NCI-H187 (cell line): ENCODE results near the gene TNFAIP8L1.
A peak's percentile ranks its signal among the peaks of the same experiment; 100 is the strongest.

Experiments used
- DNase-seq, 2 experiments: peaks; one replicate each; lab custom pipeline; 2025; lab: John Stamatoyannopoulos, UW

TNFAIP8L1 gene

DNA sequence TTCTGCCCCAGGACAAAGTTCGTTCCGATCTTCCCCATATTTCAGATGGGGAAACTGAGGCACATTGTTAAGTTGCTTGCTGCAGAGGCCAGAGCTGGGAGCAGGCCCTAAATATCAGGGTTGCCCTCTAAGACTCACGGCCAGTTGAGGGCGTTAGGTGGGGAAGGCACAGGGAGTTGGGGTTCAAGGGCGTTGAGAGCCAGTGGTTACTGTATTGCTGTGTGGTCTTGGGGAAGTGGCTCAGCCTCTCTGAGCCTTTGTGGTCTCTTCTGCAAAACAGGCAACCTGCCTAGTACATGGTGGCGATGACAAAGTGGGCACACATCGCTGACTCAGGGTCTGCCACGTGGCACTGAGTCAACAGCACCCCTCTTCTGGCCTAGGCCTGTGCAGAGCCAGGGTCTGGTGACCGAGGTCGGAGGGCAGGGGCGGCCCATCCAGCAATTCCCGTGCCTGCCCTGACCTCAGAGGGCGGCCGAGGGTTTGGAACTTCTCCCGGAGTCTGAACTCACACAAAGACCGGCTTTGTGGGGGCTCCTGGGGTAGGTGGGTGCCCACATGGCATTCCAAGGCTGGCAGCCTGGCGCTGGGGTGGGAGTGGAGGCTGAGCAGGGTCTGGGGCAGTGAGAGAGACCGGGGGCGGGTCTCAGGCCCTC, 10.2 kb downstream of the TNFAIP8L1 start:
- DNase-seq: no peak

DNA sequence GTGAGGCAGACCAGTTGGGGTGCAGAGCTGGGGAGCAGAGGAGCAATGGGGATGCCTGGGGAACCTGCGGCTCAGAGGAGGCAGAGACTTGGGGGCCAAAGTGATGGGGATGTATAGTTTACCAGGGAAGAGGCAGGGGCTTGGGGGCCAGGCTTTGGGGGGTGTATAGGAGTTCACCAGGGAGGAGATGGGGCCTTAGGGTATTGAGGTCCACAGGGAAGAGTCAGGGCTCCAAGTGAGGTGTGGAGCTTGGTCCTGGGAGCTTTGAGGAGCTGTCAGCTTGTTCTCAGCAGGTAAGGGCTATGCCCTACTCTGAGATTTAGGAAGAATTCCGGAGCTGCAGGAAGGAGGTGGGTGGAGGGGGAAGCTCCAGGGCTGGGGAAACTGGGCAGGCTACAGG, 10.8 kb downstream of the TNFAIP8L1 start:
- no peak for DNase-seq

DNA sequence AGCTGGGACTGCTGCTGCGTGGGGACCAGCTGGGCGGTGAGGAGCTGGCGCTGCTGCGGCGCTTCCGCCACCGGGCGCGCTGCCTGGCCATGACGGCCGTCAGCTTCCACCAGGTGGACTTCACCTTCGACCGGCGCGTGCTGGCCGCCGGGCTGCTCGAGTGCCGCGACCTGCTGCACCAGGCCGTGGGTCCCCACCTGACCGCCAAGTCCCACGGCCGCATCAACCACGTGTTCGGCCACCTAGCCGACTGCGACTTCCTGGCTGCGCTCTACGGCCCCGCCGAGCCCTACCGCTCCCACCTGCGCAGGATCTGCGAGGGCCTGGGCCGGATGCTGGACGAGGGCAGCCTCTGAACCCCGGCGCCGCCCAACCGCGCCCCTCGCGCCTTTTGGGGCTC, 12.8 kb downstream of the TNFAIP8L1 start:
- no peak for DNase-seq

DNA sequence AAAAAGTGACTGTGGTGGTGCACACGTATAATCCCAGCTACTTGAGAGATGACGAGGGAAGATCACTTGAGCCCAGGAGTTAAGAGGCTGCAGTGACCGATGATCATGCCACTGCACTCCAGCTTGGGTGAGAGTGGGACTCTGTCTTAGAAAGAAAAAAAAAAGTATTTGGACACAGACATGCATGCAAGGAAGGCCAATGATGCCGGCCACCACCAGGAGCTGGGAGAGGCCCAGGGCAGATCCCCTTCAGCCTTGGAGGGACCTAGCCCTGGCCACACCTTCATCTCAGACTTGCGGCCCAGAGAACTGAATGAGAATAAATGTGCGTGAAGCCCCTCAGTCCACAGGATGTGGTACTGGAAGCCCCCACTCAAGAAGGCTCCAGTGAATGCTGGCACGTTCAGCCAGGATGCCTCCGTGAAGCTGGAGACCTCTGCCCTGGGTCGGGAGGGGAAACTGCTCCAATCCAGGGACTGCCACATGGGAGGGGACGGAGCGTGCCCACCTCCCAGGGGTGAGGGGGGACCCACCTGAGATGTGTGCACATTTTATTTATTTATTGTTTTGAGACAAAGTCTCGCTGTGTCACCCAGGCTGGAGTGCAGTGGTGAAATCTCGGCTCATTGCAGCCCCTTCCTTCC, 14.6 kb downstream of the TNFAIP8L1 start:
- no peak for DNase-seq

DNA sequence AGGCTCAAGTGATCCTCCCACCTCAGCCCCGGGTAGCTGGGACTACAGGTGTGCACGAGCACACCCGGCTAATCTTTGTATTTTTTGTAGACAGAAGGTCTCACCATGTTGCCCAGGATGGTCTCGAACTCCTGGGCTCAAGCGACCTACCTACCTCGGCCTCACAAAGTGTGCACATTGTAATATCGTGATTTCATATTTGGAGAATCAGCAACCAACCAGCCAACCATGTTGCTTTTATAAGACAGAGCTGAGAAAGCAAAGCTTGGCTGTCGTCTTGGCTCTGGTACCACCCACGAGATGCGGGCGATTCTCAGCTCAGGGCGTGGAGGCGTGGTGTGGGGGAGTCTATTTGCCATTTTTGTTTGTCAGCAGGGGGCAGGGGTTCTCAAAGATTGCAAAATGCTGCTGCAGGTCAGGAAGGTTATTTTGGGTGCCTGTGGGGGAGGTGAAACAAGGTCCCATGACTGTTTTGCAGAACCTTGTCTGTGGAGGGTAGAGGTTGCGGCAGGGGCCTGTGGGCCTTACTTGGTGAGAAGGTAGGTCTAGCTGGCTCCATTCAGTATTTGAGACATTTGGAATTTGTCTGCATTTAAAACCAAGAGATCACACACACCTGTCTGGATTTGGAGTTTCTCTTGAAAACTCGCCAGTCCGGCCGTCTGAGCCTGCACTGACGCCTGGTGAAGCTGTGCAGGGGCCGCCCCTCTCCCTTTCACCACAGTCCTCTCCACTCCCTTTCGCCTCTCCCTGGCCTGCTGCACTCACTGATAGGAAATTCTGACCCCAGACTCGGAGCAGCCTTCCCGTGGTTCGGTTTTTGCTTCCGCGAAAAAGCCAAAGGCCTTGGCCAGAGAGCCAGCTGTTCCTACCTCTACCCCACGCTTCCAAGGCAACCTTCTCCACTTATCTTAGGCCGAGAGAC, 15.4 kb downstream of the TNFAIP8L1 start:
- DNase-seq: no peak

DNA sequence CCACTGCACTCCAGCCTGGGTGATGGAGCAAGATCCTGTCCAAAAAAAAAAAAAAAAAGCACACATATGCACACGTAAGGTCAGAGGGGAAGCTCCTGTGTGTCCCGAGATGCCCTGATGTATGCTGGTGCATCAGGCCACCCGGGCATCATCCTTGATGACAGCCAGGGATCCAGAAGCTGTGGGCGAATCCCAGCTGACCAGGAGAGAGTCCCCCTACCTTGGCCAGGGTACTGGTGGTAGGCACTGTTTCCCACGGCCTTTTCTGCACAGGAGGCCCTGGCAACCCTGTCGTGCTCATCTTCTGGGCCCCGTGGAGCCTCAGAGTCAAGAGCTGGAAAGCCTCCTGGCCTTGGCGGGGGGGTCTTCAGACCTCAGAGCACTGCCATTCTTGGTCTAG, 16.8 kb downstream of the TNFAIP8L1 start:
- DNase-seq: no peak

DNA sequence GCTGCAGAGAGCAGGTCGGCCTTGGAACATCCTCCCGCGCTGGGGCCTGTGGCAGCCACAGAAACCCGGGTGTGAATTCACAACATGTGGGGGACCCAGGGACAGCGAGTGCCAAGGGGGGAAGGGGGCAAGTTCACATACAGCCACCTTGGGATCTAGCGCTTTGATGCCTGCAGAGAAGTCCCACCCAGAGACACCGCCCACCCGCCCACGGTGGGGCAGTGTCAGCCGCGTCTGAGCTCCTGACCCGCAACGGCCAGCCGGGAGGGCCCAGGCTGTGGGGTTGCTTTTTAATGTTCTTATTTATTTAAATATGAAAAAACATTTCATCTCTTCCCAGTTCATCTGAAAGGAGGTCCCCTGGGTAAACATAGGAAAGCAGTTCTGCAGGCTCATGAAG, 17.9 kb downstream of the TNFAIP8L1 start:
- DNase-seq: no peak

DNA sequence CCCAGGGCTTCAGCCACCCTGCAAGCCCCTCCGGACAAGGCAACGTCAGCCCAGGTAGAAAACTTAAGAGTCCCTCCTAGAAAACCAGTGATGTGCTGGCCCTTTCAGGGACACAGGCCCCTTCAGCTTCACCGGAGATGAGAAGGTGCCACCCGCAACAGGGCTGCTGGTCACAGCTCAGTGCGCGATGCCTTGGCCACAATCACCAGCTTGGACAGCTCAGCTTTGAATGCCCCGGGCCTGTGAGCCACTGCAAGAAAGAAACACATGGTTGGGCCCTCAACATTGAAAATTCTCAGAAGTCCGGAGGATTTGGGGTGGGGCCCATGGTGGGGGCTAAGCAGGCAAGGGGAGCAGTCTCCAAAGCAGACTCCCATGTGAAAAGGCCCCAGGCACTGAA, 18.5 kb downstream of the TNFAIP8L1 start:
- no peak for DNase-seq

DNA sequence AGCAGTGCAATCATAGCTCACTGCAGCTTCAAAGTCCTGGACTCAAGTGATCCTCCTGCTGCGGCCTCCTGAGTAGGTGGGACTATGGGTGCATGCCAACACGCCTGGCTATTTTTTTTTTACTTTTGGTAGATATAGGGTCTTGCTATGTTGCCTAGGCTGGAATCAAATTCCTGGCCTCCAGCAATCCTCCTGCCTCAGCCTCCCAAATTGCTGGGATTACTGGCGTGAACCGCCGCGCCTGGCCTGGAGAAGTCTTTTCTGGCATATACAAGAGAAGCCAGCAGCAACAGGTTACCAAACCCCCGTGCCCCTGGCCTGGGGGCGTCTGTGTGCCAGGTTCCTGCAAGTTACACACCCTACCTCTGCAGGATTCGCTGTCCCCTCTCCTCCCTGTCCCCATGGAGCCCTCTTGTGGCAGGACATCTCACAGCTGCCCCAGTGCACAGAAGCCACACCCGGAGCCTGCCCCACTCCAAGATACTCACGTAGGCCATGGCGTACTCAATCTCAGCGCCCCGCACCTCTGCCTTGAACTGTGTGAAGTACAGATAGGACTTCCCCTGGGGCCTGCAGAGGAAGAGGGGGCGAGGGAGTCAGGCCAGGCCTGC, 21.0 kb downstream of the TNFAIP8L1 start:
- DNase-seq: no peak

DNA sequence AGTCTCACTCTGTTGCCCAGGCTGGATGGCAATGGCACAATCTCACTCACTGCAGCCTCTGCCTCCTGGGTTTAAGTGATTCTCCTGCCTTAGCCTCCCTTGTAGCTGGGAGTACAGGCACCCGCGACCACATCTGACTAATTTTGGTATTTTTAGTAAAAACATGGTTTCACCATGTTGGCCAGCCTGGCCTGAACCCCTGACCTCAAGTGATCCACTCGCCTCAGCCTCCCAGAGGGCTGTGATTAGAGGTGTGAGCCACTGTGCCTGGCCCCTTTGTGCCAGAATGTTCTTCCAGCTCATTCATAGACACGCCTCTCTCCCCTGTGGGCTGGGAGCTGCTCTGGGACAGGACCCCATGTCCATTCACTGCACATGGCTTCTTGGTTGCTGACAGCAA, 21.7 kb downstream of the TNFAIP8L1 start:
- no peak for DNase-seq

DNA sequence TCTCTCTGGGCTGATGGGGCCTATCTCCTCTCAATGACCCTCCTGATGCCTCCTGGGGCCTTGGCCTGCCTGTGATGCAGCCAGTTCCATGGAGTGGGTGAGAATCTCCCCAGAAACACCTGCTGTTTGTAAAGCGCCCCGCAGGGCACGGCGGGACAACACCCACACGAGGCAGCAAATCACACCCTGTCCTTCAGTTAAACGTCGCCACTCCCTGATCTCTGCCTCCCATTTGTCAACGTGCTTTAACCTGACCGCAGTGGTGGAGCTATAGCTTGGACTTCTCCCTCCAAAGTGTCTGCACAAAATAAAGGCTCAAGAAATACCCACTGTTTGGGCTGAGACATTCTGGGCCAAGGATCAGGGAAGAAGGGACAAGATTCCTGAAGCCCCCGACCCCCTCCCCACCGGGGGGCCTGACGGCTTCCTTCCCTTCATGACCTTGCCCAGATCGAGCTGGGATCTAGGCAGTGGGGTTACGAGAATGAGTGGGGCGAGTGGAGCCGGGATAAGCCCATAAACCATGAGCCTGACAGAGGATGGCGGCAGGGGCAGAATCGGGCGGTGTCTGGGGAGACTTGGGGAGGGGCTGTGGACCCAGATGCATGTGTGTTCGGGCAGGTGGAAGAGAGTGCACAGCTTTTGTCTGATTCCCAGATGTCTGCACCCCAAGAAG, 22.8 kb downstream of the TNFAIP8L1 start:
- DNase-seq: no peak

DNA sequence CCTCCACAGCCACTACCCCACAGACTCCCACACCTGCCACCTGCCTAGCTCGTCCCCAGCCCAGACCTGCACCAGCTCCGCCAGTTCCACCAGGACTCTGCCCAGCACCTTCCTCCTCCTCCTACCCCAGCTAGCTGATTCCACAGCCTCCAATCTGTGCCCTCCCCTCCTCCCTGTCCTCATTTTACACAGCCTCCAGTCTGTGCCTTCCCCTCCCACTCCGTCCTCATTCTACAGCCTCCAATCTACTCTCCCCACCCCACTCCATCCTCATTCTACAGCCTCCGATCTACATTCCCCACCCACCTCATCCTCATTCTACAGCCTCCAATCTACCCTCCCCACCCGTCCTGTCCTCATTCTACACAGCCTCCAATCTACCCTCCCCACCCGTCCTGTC, 23.5 kb downstream of the TNFAIP8L1 start:
- no peak for DNase-seq

DNA sequence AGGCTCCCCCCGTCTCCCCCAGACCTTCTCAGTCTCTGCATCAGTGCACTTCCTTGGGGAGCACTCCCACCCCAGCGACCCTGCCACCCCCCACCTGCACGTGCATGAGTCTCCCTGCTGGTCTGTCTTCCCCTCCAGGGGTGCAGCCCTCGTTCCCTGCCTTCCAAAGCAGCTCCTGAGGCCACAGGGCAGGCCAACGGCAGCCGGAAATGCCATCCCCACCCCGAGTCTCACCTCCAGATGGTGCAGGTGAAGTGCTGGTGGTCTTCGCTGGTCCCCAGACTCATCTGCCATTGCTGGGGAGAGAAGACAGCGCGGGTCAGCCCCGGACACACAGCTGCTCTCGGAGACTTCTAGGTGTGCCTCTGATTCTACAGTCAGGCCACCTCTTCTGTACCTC, 25.3 kb downstream of the TNFAIP8L1 start:
- no peak for DNase-seq

DNA sequence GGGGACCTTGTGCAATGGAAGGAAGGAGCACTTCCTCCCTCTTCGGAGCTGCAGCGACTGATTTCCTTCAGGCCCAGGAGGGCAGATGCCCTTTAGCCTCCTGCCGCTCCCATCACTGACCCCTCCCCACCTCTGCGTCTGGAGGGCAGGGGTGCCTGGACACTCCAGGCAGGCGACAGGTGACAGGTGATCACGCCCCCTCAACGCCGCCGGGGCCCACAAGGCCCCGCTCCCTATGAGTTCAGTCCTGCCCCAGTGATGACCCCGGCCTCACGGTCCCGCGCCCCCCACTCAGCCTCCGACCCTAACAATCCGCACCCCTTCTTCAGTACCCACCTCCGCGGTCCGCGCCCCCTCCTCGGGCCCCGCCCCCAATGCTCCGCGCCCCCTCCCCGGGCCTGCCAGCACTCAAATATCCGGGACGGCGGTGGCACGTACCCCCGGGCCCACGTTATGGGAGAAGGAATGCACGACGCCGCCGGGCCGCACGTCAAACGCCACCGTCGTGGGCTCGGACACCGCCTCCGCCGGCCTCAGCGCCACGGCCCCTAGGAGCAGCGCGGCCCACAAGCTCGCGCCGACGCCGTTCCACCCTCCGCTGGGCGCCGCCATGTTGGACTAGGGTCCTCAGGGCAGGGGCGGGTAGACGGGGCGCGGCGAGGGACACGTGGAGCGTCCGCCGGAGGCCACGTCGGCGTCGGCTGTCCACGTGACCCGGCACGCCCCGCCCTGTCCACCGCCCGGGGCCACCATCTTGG, 30.6 kb downstream of the TNFAIP8L1 start, which contains the start of gene MYDGF:
MYDGF (minus strand) TSS at position 620 of the 758 bp plus-strand sequence; CDS start at position 612, 8 bp downstream.
- peak; percentile 71 to 88 for DNase-seq

DNA sequence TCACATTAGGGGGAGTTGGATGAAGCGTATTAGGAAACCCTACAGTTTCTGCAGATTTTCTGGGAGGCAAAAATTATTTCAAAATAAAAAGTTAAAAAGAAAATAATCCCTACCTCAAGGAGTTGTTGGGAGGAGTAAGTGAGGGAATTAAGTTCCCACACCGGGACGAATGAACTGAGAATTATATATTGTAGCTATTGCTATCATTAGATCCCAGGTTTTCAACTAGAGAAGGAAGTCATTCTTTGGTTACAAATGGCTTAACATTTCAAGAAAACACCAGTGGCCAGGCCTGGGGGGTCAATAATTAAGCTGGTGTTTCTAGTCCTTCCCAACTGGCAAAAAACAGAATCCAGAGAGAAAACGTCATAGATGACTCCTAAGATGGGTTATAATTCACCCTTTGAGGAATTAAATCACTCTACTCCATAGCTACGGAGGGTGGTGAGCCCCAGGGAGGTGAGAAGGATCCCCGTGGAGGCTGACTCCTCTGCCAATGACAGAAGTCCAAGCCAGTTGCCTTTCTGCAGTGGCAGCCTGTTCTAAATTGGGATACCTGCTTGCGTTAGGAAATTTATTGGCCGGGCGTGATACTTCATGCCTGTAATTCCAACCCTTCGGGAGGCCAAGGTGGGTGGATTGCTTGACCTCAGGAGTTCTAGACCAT, 32.0 kb downstream of the TNFAIP8L1 start:
- DNase-seq: no peak

DNA sequence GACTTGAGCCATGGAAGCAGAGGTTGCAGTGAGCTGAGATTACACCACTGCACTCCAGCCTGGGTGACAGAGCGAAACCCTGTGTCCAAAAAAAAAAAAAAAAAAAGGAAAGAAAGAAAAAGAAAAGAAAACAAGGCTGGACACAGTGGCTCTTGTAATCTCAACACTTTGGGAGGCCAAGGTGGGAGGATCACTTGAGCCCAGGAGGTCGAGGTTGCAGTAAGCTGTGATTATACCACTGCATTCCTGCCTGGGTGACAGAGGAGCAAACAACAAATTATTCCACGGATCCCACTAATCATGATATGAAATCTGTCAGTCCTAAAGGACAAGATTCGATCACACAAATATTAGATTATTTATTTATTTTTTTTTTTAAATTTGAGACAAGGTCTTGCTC, 33.9 kb downstream of the TNFAIP8L1 start:
- DNase-seq: no peak

DNA sequence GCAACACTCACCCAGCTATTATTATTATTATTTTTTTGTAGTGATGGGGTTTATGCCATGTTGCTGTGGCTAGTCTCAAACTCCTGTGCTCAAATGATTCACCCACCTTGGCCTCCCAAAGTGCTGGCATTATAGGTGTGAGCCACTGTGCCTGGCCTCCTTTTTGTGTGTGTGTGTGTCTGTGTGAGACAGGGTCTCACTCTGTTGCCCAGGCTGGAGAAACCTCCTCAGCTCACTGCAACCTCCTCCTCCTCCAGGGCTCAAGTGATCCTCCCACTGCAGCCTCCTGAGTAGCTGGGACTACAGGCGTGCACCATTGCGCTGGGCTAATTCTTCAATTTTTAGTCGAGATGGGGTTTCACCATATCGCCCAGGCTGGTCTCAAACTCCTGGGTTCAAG, 34.4 kb downstream of the TNFAIP8L1 start:
- DNase-seq: no peak

DNA sequence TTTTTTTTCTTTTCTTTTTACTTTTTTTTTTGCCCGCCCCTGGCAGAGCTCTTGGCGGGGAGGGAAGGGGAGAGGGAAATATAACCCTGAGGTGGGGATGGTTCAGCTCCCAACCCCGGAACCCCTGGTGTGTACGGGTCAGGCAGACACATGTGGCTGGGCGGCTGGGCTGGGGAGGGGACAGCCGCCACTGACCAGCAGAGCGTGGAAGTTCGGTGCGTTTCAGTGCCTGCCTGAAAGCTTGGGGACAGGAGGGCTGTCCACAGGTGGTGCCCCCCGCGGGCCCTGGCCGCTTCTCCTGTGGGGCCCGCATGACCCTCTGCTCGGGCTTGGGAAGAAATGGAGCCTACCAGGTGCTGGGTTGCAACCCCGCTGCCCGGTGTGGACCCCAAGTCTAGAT, 36.0 kb downstream of the TNFAIP8L1 start:
- no peak for DNase-seq

DNA sequence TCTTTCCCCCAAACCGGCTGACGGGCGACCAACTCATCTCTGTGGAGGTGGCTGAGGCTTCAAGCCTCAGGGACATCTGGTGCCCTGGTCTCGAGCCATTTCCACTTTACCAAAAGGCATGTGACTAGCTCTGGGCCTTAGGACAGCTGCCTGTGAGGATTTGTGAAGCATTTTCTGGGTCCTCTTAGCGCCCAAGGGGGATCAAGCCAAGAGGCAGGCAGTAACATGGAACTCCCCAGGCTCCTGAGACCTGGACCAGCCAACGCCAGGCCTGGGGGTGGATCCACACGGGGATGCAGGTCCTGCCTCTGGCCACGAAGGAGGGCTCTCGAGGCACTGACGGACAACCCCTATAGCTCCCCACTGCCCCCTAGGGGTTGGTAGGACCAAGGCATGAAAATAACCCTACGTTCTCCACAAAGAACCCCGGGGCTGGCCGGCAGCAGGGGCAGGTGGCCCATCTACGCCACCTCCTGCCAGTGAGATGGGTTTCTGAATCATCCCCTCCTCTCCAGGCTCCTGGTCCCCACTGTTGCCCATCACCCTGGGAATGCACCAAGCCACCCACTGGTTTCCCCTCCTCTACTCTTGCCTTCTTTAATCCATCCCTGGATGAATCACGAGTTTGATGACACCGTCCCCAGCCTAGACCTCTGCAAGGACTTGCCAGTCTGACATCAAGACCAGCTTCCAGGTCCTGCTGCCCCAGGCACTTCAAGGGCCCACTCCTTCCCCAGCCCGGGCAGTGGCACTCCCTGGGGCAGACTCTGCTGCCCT, 37.8 kb downstream of the TNFAIP8L1 start:
- DNase-seq: no peak
